H1 (cell line): ENCODE measurements around the gene BABAM2. TPM values are rescaled to one million over a fixed set of nuclear protein-coding genes. Genes with fewer than 3 reads are reported as not detected.

Experiments used
- CTCF ChIA-PET: fragments of 300-600 bp; sonication (Branson Sonifier 250); formaldehyde crosslinking; loops from one replicate; lab custom pipeline; 2021; ENCODE audit not compliant: partially characterized antibody; lab: Charles Lee
- POLR2A ChIA-PET: fragments of 300-600 bp; sonication (Branson Sonifier 250); formaldehyde crosslinking; loops from one replicate; lab custom pipeline; 2021; ENCODE audit warnings: inconsistent platforms; ENCODE audit not compliant: partially characterized antibody; lab: Charles Lee
- DNase-seq, 2 experiments: peaks; one replicate each; pipeline versions ENCODE4 v3.0.0 to v3.0.0-alpha.2; 2010 to 2022; ENCODE audit warnings: low spot score in 2 of 2, low read depth in 1 of 2, mixed read lengths in 1 of 2
- FAIRE-seq: peaks from 2 replicates; lab custom pipeline; 2011; peaks lifted over from hg19 to GRCh38; lab: Jason Lieb, UNC
- H2AFZ ChIP-seq: 2 replicates; pipeline ENCODE4 v1.8.1; 2012; ENCODE audit warnings: low read length, inconsistent platforms
- H2AK5ac ChIP-seq: 2 replicates; pipeline ENCODE4 v1.6.1; 2013; ENCODE audit warnings: low read depth, low read length
- H2BK120ac ChIP-seq: replicated peaks from 2 replicates; pipeline ENCODE3; 2013; ENCODE audit warnings: low read depth, low read length, inconsistent platforms
- H2BK12ac ChIP-seq: 2 replicates; pipeline ENCODE4 v1.6.1; 2013; ENCODE audit warnings: low read depth, low read length
- H2BK15ac ChIP-seq: 2 replicates; pipeline ENCODE4 v1.6.1; 2013; ENCODE audit warnings: low read length
- H2BK20ac ChIP-seq: 2 replicates; pipeline ENCODE4 v1.6.1; 2013; ENCODE audit warnings: low read length
- H2BK5ac ChIP-seq: 2 replicates; pipeline ENCODE4 v1.6.1; 2013; ENCODE audit warnings: low read depth, low read length
- H3K14ac ChIP-seq: 2 replicates; pipeline ENCODE4 v1.6.1; 2013; ENCODE audit warnings: inconsistent platforms; ENCODE audit not compliant: insufficient read length
- H3K18ac ChIP-seq: 2 replicates; pipeline ENCODE4 v1.6.1; 2013; ENCODE audit warnings: low read length; ENCODE audit errors: extremely low read depth
- H3K23ac ChIP-seq: 2 replicates; pipeline ENCODE4 v1.6.1; 2013; ENCODE audit warnings: inconsistent platforms; ENCODE audit not compliant: insufficient read length
- H3K23me2 ChIP-seq: 2 replicates; pipeline ENCODE4 v1.6.1; 2013; ENCODE audit warnings: low read depth, low read length
- H3K27ac ChIP-seq: 2 replicates; pipeline ENCODE4 v1.6.1; 2011; ENCODE audit warnings: low read depth, low read length, inconsistent platforms
- H3K27me3 ChIP-seq, 4 experiments: replicated peaks in 1 of 4; 1 replicate in 1 of 4; 2 replicates in 3 of 4; pipeline versions ENCODE4 v1.6.1 to v1.8.1; 2011 to 2013; ENCODE audit warnings: low read length in 3 of 4, mild to moderate bottlenecking in 3 of 4, inconsistent platforms in 2 of 4, mixed read lengths in 2 of 4, moderate library complexity in 1 of 4; ENCODE audit not compliant: control insufficient read depth in 3 of 4, insufficient read depth in 3 of 4; ENCODE audit errors: extremely low read depth in 1 of 4
- H3K36me3 ChIP-seq, 4 experiments: 2 replicates each; pipeline versions ENCODE4 v1.6.1 to v1.8.1; 2011 to 2013; ENCODE audit warnings: mild to moderate bottlenecking in 4 of 4, low read length in 3 of 4, moderate library complexity in 2 of 4, control low read depth in 1 of 4, inconsistent platforms in 1 of 4; ENCODE audit not compliant: insufficient read depth in 4 of 4, control insufficient read depth in 2 of 4
- H3K4ac ChIP-seq: replicated peaks from 2 replicates; pipeline ENCODE3; 2013; ENCODE audit warnings: low read length, low read depth, mixed read lengths, inconsistent platforms; ENCODE audit not compliant: insufficient read length
- H3K4me1 ChIP-seq, 4 experiments: replicated peaks in 1 of 4; 1 replicate in 1 of 4; 2 replicates in 3 of 4; pipeline versions ENCODE4 v1.6.1 to v1.8.1; 2011 to 2013; ENCODE audit warnings: low read length in 3 of 4, inconsistent platforms in 2 of 4, mixed read lengths in 1 of 4; ENCODE audit not compliant: insufficient read depth in 4 of 4, control insufficient read depth in 3 of 4
- H3K4me2 ChIP-seq, 2 experiments: 2 replicates each; pipeline versions ENCODE4 v1.6.1 to v1.8.1; 2011 to 2013; ENCODE audit warnings: low read depth in 2 of 2, low read length in 2 of 2, control low read depth in 1 of 2, inconsistent platforms in 1 of 2, mild to moderate bottlenecking in 1 of 2; ENCODE audit not compliant: insufficient read depth in 1 of 2
- H3K4me3 ChIP-seq, 4 experiments: fragments of 200-600, 300-600 bp in 1 of 4; sonication (generic), shearing (Covaris generic), sonication (Bioruptor Twin) in 1 of 4; 2 replicates each; pipeline versions ENCODE4 v1.5.1 to v1.8.1; 2011 to 2016; ENCODE audit warnings: low read length in 4 of 4, low read depth in 3 of 4, control low read depth in 2 of 4, inconsistent platforms in 2 of 4, mild to moderate bottlenecking in 2 of 4, mixed read lengths in 1 of 4, moderate library complexity in 1 of 4; ENCODE audit not compliant: insufficient read depth in 2 of 4; ENCODE audit errors: extremely low read depth in 1 of 4
- H3K56ac ChIP-seq: replicated peaks from 2 replicates; pipeline ENCODE3; 2013; ENCODE audit warnings: low read depth, mild to moderate bottlenecking, mixed read lengths, low read length, inconsistent platforms; ENCODE audit not compliant: insufficient read length
- H3K79me1 ChIP-seq: 2 replicates; pipeline ENCODE4 v1.6.1; 2013; ENCODE audit warnings: low read depth, low read length, control low read depth
- H3K79me2 ChIP-seq, 2 experiments: 2 replicates each; pipeline versions ENCODE4 v1.6.1 to v1.8.1; 2012 to 2013; ENCODE audit warnings: low read length in 2 of 2, mild to moderate bottlenecking in 2 of 2, inconsistent platforms in 1 of 2; ENCODE audit not compliant: insufficient read depth in 2 of 2, control insufficient read depth in 1 of 2
- H3K9ac ChIP-seq, 4 experiments: replicated peaks in 1 of 4; 1 replicate in 1 of 4; 2 replicates in 3 of 4; pipeline versions ENCODE4 v1.6.1 to v1.8.1; 2011 to 2013; ENCODE audit warnings: low read depth in 3 of 4, low read length in 3 of 4, control low read depth in 2 of 4, mild to moderate bottlenecking in 2 of 4, moderate library complexity in 2 of 4, inconsistent platforms in 1 of 4; ENCODE audit errors: extremely low read depth in 1 of 4
- H3K9me3 ChIP-seq, 2 experiments: 2 replicates each; pipeline versions ENCODE4 v1.6.1 to v1.8.1; 2012 to 2013; ENCODE audit warnings: mild to moderate bottlenecking in 2 of 2, moderate library complexity in 2 of 2, control low read depth in 1 of 2, inconsistent platforms in 1 of 2, low read depth in 1 of 2, low read length in 1 of 2, mixed read lengths in 1 of 2; ENCODE audit not compliant: insufficient read depth in 2 of 2
- H4K20me1 ChIP-seq, 2 experiments: replicated peaks in 1 of 2; 2 replicates each; pipeline versions ENCODE3 to v1.8.1; 2011 to 2013; ENCODE audit warnings: inconsistent platforms in 2 of 2, low read length in 2 of 2, mild to moderate bottlenecking in 1 of 2; ENCODE audit not compliant: insufficient read depth in 2 of 2, control insufficient read depth in 1 of 2
- H4K5ac ChIP-seq: 2 replicates; pipeline ENCODE4 v1.6.1; 2013; ENCODE audit warnings: low read length, low read depth, mixed read lengths, inconsistent platforms; ENCODE audit not compliant: insufficient read length
- H4K8ac ChIP-seq: 2 replicates; pipeline ENCODE4 v1.8.0; 2013; ENCODE audit warnings: mild to moderate bottlenecking, moderate library complexity, low read length, inconsistent platforms; ENCODE audit not compliant: insufficient read depth; ENCODE audit errors: extremely low read depth
- H4K91ac ChIP-seq: replicated peaks from 2 replicates; pipeline ENCODE3; 2013; ENCODE audit warnings: low read length, mixed read lengths, inconsistent platforms; ENCODE audit not compliant: insufficient read length
- CBX8 ChIP-seq: fragments of 300-800, 300-1000 bp; sonication (generic); IDR thresholded peaks from 2 replicates; pipeline ENCODE4 v1.7.1; 2016; ENCODE audit warnings: low read depth, low read length, borderline replicate concordance
- E2F6 ChIP-seq: IDR thresholded peaks from 2 replicates; pipeline ENCODE4 v1.6.1; 2012; ENCODE audit warnings: inconsistent platforms
- FOSL1 ChIP-seq: IDR thresholded peaks from 2 replicates; pipeline ENCODE4 v1.6.1; 2011; ENCODE audit warnings: mild to moderate bottlenecking, low read depth, low read length, moderate library complexity; ENCODE audit not compliant: insufficient read depth
- JUN ChIP-seq: IDR thresholded peaks from 2 replicates; pipeline ENCODE4 v1.6.1; 2011; ENCODE audit warnings: low read depth, mild to moderate bottlenecking, improper control_type of control experiment, low read length
- NRF1 ChIP-seq: IDR thresholded peaks from 2 replicates; pipeline ENCODE4 v1.6.1; 2011; ENCODE audit warnings: mild to moderate bottlenecking, low read depth, low read length, improper control_type of control experiment
- RNF2 ChIP-seq: fragments of 200-900, 300-1000 bp; sonication (generic); IDR thresholded peaks from 2 replicates; pipeline ENCODE4 v1.7.1; 2016; ENCODE audit warnings: borderline replicate concordance, low read depth, mild to moderate bottlenecking, antibody characterized with exemption, low read length; ENCODE audit not compliant: poor library complexity, severe bottlenecking; ENCODE audit errors: missing control alignments
- SAP30 ChIP-seq: fragments of 300-600 bp; sonication (generic); IDR thresholded peaks from 2 replicates; pipeline ENCODE4 v1.7.1; 2012; ENCODE audit warnings: low read length, moderate library complexity, mild to moderate bottlenecking, inconsistent platforms; ENCODE audit not compliant: insufficient read depth, insufficient replicate concordance
- SP2 ChIP-seq: IDR thresholded peaks from 2 replicates; pipeline ENCODE4 v1.6.1; 2012; ENCODE audit warnings: mild to moderate bottlenecking, low read length, inconsistent platforms
- SRF ChIP-seq: IDR thresholded peaks from 2 replicates; pipeline ENCODE4 v1.6.1; 2011; ENCODE audit warnings: mild to moderate bottlenecking, low read depth, low read length, moderate library complexity
- SUZ12 ChIP-seq: fragments of 200-600 bp; sonication (generic); IDR thresholded peaks from 2 replicates; pipeline ENCODE4 v1.6.1; 2012; ENCODE audit warnings: mild to moderate bottlenecking, inconsistent platforms, low read length, moderate library complexity, mixed read lengths
- TAF1 ChIP-seq: IDR thresholded peaks from 2 replicates; pipeline ENCODE4 v1.6.1; 2011; ENCODE audit warnings: mild to moderate bottlenecking, low read depth, low read length
- WGBS, 2 experiments: shearing (Covaris generic) in 1 of 2; methylation state at CpG; one replicate each; pipeline versions ENCODE4 v1.1.6 to v1.1.7; 2013 to 2015; ENCODE audit warnings: low lambda C conversion rate in 2 of 2, mixed read lengths in 2 of 2, inconsistent platforms in 1 of 2, low coverage in 1 of 2, missing lambda C conversion rate in 1 of 2; ENCODE audit not compliant: insufficient replicate concordance in 2 of 2, insufficient coverage in 1 of 2, insufficient read length in 1 of 2; ENCODE audit errors: extremely low coverage in 1 of 2, missing lambda C conversion rate in 1 of 2; 5-methylcytosine and 5-hydroxymethylcytosine counted together
- polyA plus RNA-seq, 7 experiments: library from polyadenylated mRNA; depleted of rRNA in 3 of 7; stranded (reverse) in 5 of 7; unstranded in 2 of 7; fragments of >200 nt in 5 of 7; fragments of 200-250 nt in 2 of 7; gene quantifications; 1 replicate in 5 of 7; 2 replicates in 1 of 7; 4 replicates in 1 of 7; pipeline versions ENCODE4 v1.2.1 to v1.2.3, GENCODE V29; 2011 to 2013; ENCODE audit warnings: missing spikeins in 2 of 7, mixed read lengths in 2 of 7
- total RNA-seq: library from RNA; stranded (reverse); fragmentation: NEBNext Ultra II Directional; extraction: Animal tissue kit (Norgen Biotek cat#: 25700); gene quantifications from 2 replicates; pipeline ENCODE4 v1.2.1, GENCODE V29; 2021

The BABAM2 gene
- total and polyA plus RNA-seq, 2 of the 8 experiments (the other 6 are each of a cell fraction or from before 2014, with no cell fraction given): 15.8 to 20.9 TPM

DNA sequence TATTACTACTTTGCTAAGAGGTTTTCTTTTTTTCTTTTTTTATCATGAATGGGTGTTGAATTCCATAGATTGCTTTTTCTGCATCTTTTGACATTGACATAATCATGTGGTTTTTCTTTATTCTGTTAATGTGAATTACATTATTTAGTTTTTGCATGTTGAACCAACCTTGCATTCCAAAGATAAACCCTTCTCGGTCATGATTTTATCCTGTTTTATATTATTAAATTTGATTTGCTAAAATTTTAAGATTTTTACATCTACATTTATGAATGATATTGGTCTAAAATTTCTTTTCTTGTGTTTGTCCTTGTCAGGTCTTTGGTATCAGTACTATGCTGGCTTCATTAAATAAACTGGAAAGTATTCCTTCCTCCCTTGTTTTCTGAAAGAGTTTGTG is 414.7 kb downstream of the BABAM2 start:
- Histone ChIP-seq H3K14ac (no peak overlapping the region), H3K4me3 (no peak overlapping the region), H3K27me3 (peaks cover 0 to 1% (median 0%) of the 10 kb centered on the region in 4 experiments; a peak in 1 of 7 replicates), H3K4me1 (no peaks in the 10 kb centered on the region), H4K20me1 (no peaks in the 10 kb centered on the region), H2BK5ac (no peak overlapping the region), H2BK120ac (no peak overlapping the region), H3K9ac (no peak overlapping the region), H3K23ac (no peak overlapping the region), H3K56ac (no peak overlapping the region), H2AK5ac (no peak overlapping the region), H3K27ac (no peak overlapping the region), H2AFZ (no peak overlapping the region), H2BK15ac (no peak overlapping the region), H4K8ac (no peak overlapping the region), H3K36me3 (peaks cover 0 to 3% (median 0%) of the 10 kb centered on the region in 4 experiments; a peak in 1 of 8 replicates), H3K23me2 (no peaks in the 10 kb centered on the region), H3K9me3 (0 out of 4 replicates have a peak, but pooled peaks cover 0 to 2% of the 10 kb centered on the region in 2 experiments), H3K4me2 (no peak overlapping the region), H3K79me1 (no peaks in the 10 kb centered on the region), H2BK20ac (no peak overlapping the region), H3K79me2 (no peaks in the 10 kb centered on the region), H3K4ac (no peak overlapping the region), H3K18ac (no peak overlapping the region), H4K5ac (no peak overlapping the region), H4K91ac (no peak overlapping the region), H2BK12ac (no peak overlapping the region)
- ChIA-PET POLR2A (no interaction called here), CTCF (no interaction called here)
- 94% methylated on average over 1 of the region's 1 CpG; no CpG with 5 or more reads in 1 of the 2 experiments for WGBS, 2 experiments
- DNase-seq (no peak), FAIRE-seq (no peak)
- no peak for TF ChIP-seq TAF1
- no peak for TF ChIP-seq E2F6
- TF ChIP-seq FOSL1: no peak
- TF ChIP-seq SP2: no peak
- no peak for TF ChIP-seq SUZ12
- no peak for TF ChIP-seq JUN
- no peak for TF ChIP-seq SRF
- TF ChIP-seq RNF2: no peak
- no peak for TF ChIP-seq SAP30
- no peak for TF ChIP-seq CBX8
- no peak for TF ChIP-seq NRF1
